Neural cell (in vitro differentiated cells): Measurements from ENCODE around the gene WNT3A. TPM values are rescaled to one million over a fixed set of nuclear protein-coding genes. Genes with fewer than 3 reads are reported as not detected.

Source experiments
- H2AFZ ChIP-seq: fragments of 200-600, 300-800 bp; sonication (generic), shearing (Covaris generic); 2 replicates; pipeline ENCODE4 v1.6.0; 2014; ENCODE audit warnings: low read depth, mild to moderate bottlenecking, antibody characterized with exemption, low read length, moderate library complexity
- H3F3A ChIP-seq: fragments of 200-600 bp; shearing (Covaris generic); 2 replicates; pipeline ENCODE4 v1.6.1; 2016; ENCODE audit warnings: mild to moderate bottlenecking, moderate library complexity, mixed read lengths, antibody characterized with exemption, low read length; ENCODE audit not compliant: insufficient read depth, poor library complexity, severe bottlenecking
- H3K27ac ChIP-seq: fragments of 200-600, 300-800 bp; sonication (generic), shearing (Covaris generic); 2 replicates; pipeline ENCODE4 v1.5.1; 2014; ENCODE audit warnings: mild to moderate bottlenecking, low read length, moderate library complexity
- H3K27me3 ChIP-seq: fragments of 300-800, 200-600 bp; sonication (generic), shearing (Covaris generic); 2 replicates; pipeline ENCODE4 v1.6.0; 2014; ENCODE audit warnings: mild to moderate bottlenecking, low read depth, low read length, moderate library complexity; ENCODE audit not compliant: insufficient read depth
- H3K36me3 ChIP-seq: fragments of 300-800, 200-600 bp; sonication (generic), shearing (Covaris generic); 2 replicates; pipeline ENCODE4 v1.5.1; 2014; ENCODE audit warnings: mild to moderate bottlenecking, antibody characterized with exemption, low read length, moderate library complexity; ENCODE audit not compliant: insufficient read depth
- H3K4me2 ChIP-seq: fragments of 300-800, 200-600 bp; sonication (generic), shearing (Covaris generic); 2 replicates; pipeline ENCODE4 v1.6.0; 2014; ENCODE audit warnings: mild to moderate bottlenecking, low read length
- H3K4me3 ChIP-seq: fragments of 300-800, 200-600 bp; sonication (generic), shearing (Covaris generic); 2 replicates; pipeline ENCODE4 v1.5.1; 2014; ENCODE audit warnings: mild to moderate bottlenecking, low read length, moderate library complexity
- H3K79me2 ChIP-seq: fragments of 200-600 bp; shearing (Covaris generic); replicated peaks from 2 replicates; pipeline ENCODE4 v1.6.0; 2014; ENCODE audit warnings: mild to moderate bottlenecking, low read length, moderate library complexity; ENCODE audit not compliant: insufficient read depth
- H3K9ac ChIP-seq: fragments of 300-800, 200-600 bp; sonication (generic), shearing (Covaris generic); 2 replicates; pipeline ENCODE4 v1.6.1; 2016; ENCODE audit warnings: mild to moderate bottlenecking, low read length, mixed read lengths
- H3K9me2 ChIP-seq: fragments of 200-600 bp; shearing (Covaris generic); 2 replicates; pipeline ENCODE4 v1.6.1; 2016; ENCODE audit warnings: mild to moderate bottlenecking, low read length, mixed read lengths; ENCODE audit not compliant: insufficient read depth
- H3K9me3 ChIP-seq: fragments of 200-600, 300-800 bp; sonication (generic), shearing (Covaris generic); 2 replicates; pipeline ENCODE4 v1.6.1; 2016; ENCODE audit warnings: mild to moderate bottlenecking, mixed run types, low read length, moderate library complexity, mixed read lengths
- H4K20me1 ChIP-seq: fragments of 200-600 bp; shearing (Covaris generic); 2 replicates; pipeline ENCODE4 v1.6.1; 2016; ENCODE audit warnings: mild to moderate bottlenecking, mixed run types; ENCODE audit not compliant: insufficient read depth
- CTCF ChIP-seq: fragments of 450-650 bp; IDR thresholded peaks from 2 replicates; pipeline ENCODE4 v1.5.1; 2014; ENCODE audit warnings: antibody characterized with exemption, mild to moderate bottlenecking, moderate library complexity; ENCODE audit not compliant: poor library complexity, severe bottlenecking
- EP300 ChIP-seq: fragments of 450-650 bp; conservative IDR thresholded peaks from 2 replicates; pipeline ENCODE4 v1.6.1; 2014; ENCODE audit warnings: antibody characterized with exemption, mild to moderate bottlenecking, moderate library complexity; ENCODE audit not compliant: poor library complexity, severe bottlenecking
- EZH2 ChIP-seq: fragments of 200-600, 300-800 bp; shearing (Covaris generic), sonication (generic); IDR thresholded peaks from 2 replicates; pipeline ENCODE4 v1.6.1; 2014; ENCODE audit warnings: antibody characterized with exemption, low read length, borderline replicate concordance, mild to moderate bottlenecking; ENCODE audit not compliant: insufficient read depth, poor library complexity, severe bottlenecking
- MXI1 ChIP-seq: fragments of 450-650 bp; conservative IDR thresholded peaks from 2 replicates; pipeline ENCODE4 v1.6.1; 2014; ENCODE audit warnings: antibody characterized with exemption, mild to moderate bottlenecking; ENCODE audit not compliant: poor library complexity, severe bottlenecking
- POLR2AphosphoS5 ChIP-seq: IDR thresholded peaks from 2 replicates; pipeline ENCODE4 v1.6.1; 2012
- RAD21 ChIP-seq: fragments of 450-650 bp; conservative IDR thresholded peaks from 2 replicates; pipeline ENCODE4 v1.6.1; 2014; ENCODE audit warnings: antibody characterized with exemption, mild to moderate bottlenecking, moderate library complexity
- REST ChIP-seq: IDR thresholded peaks from 2 replicates; pipeline ENCODE4 v1.6.1; 2012; ENCODE audit warnings: borderline replicate concordance
- SMC3 ChIP-seq: fragments of 450-650 bp; conservative IDR thresholded peaks from 2 replicates; pipeline ENCODE4 v1.6.1; 2014; ENCODE audit warnings: antibody characterized with exemption, mild to moderate bottlenecking, moderate library complexity; ENCODE audit not compliant: poor library complexity
- TAF1 ChIP-seq: IDR thresholded peaks from 2 replicates; pipeline ENCODE4 v1.6.1; 2012; ENCODE audit warnings: low read depth
- polyA plus RNA-seq: library from polyadenylated mRNA; depleted of rRNA; stranded (reverse); fragments of >200 nt; gene quantifications from 2 replicates; pipeline ENCODE4 v1.2.3, GENCODE V29; 2014

The WNT3A gene
- polyA plus RNA-seq, 1 donor from 2014 or later: 0.14 TPM

- no peak overlapping the region for H3K27ac ChIP-seq
- peak; percentile 13 for TF ChIP-seq RAD21
- no peak for TF ChIP-seq REST
- TF ChIP-seq MXI1: no peak
- TF ChIP-seq CTCF: peak; percentile 33
- TF ChIP-seq POLR2AphosphoS5: no peak
- TF ChIP-seq EP300: no peak
- TF ChIP-seq SMC3: peak; percentile 12
- no peak for TF ChIP-seq EZH2
- no peak for TF ChIP-seq TAF1
- H3K36me3 ChIP-seq: no peaks in the 10 kb centered on the region
- H3F3A ChIP-seq: no peaks in the 10 kb centered on the region
- no peaks in the 10 kb centered on the region for H3K79me2 ChIP-seq
- H3K9me3 ChIP-seq: peaks cover 6% of the 10 kb centered on the region
- H3K27me3 ChIP-seq: peaks cover 12% of the 10 kb centered on the region
- no peak overlapping the region for H3K4me2 ChIP-seq
- H3K4me3 ChIP-seq: no peak overlapping the region
- H4K20me1 ChIP-seq: no peaks in the 10 kb centered on the region
- no peak overlapping the region for H2AFZ ChIP-seq
- H3K9ac ChIP-seq: no peak overlapping the region
- no peaks in the 10 kb centered on the region for H3K9me2 ChIP-seq
Measured at GRCh38 chr1:227999056-227999930, 7.5 kb upstream of the WNT3A start.

- Histone ChIP-seq H3K79me2 (no peaks in the 10 kb centered on the region), H3K9me3 (peaks cover 6% of the 10 kb centered on the region), H3K36me3 (no peaks in the 10 kb centered on the region), H3K27me3 (peaks cover 24% of the 10 kb centered on the region), H3K9me2 (no peaks in the 10 kb centered on the region), H3K9ac (no peak overlapping the region), H3K27ac (no peak overlapping the region), H3K4me3 (no peak overlapping the region), H4K20me1 (no peaks in the 10 kb centered on the region), H3F3A (no peaks in the 10 kb centered on the region), H2AFZ (no peak overlapping the region), H3K4me2 (no peak overlapping the region)
- TF ChIP-seq CTCF (no peak), EP300 (no peak), SMC3 (no peak), POLR2AphosphoS5 (no peak), EZH2 (no peak), MXI1 (no peak), REST (no peak), RAD21 (no peak), TAF1 (no peak)
Measured at GRCh38 chr1:228000416-228000815, 6.4 kb upstream of the WNT3A start.
